GM19238 (cell line): ENCODE data around the gene MIPEP.

Experiments used
- DNase-seq: peaks from one replicate; pipeline ENCODE4 v3.0.0; 2011; ENCODE audit warnings: low spot score; ENCODE audit not compliant: insufficient read length

The MIPEP gene

DNA sequence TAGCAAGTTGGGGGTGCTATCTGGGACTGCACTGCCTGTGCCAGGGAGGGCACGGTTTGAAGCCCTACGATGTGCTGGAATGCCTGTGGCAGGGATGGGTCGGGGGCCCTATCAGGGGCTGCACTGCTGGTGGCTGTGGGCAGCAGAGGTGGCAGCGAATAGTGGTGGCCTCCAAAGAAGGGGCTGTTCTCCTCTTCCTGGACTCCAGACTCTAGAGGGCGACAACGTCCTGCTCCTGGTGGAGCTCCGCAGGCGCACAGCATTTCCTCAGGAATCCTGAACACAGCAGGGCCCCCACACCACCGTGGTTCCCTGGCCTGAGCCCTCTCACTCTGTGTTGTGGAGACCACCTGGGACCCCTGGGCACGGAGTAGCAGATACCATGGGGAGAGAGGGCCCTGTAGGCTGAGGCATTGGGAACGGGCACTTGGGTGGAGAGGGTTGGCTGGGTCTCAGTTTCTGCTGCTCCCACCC, 173.4 kb downstream of the MIPEP start:
- no peak for DNase-seq

- no peak for DNase-seq
Measured at GRCh38 chr13:23715092-23715761, 174.0 kb downstream of the MIPEP start.

DNA sequence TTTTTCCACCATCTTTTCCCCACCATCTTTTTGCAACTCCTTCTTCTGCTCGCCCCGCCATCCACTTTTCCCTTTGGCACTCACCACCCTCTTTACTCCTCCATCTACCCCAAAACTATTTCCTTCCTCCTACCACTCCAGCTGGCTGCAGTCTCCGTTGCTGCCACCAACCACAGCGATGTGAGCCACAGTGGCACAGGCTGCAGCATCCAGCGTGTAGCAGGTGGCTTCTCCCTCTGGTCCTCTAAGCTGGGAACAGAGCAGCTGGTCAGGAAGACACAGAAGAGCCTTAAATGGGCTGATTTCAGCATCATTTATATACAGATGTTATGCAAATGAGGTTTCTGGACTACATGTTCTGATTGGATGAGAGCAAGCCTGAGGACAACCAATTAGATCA, 174.5 kb downstream of the MIPEP start:
- no peak for DNase-seq

- DNase-seq: no peak
Measured at GRCh38 chr13:23711355-23711754, 177.8 kb downstream of the MIPEP start.

- DNase-seq: no peak
Measured at GRCh38 chr13:23710366-23710765, 178.8 kb downstream of the MIPEP start.

DNA sequence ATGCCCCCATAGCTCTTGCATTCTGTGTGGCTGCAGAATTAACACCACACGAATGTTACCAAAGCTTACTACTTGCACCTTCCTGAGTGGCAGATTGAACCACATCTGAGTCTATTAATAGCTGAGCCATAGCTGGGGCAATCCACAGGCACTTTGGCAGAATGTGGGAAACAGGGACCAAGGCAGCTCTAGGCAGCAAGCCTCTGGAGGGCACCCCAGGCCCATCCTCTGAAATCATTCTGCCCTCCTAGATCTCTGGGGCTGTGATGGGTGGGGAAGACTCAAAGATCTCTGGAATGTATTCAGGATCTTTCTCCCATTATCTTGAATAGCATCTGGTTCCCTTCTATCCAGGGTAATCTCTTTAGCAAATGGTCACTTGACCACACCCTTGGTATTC, 179.7 kb downstream of the MIPEP start:
- no peak for DNase-seq

DNA sequence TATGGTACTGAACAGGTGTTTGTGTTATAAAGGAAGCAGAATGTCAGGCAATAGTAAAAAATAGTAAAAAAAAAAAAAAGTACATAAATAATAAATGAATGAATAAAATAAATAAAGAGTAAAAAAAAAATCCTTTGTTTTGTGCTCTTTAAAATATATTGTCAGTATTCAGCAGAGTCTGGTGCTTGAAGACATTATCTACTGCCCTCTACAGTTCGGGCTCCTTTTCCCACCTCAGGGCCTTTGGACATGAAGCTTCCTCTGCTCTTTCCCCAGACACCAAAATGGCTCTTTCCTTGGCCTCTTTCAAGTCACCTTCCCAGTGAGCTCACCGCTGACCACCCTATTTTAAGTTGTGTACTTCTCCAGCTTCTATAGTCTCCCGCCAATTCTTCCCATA, 181.5 kb downstream of the MIPEP start:
- DNase-seq: no peak

GRCh38 chr13:23705583-23705982, 183.6 kb downstream of the MIPEP start:
- no peak for DNase-seq

- DNase-seq: no peak
Measured at GRCh38 chr13:23703246-23703860, 185.8 kb downstream of the MIPEP start.

GRCh38 chr13:23701636-23702035, 187.6 kb downstream of the MIPEP start:
- no peak for DNase-seq

GRCh38 chr13:23701186-23701585, 188.0 kb downstream of the MIPEP start:
- no peak for DNase-seq

DNA sequence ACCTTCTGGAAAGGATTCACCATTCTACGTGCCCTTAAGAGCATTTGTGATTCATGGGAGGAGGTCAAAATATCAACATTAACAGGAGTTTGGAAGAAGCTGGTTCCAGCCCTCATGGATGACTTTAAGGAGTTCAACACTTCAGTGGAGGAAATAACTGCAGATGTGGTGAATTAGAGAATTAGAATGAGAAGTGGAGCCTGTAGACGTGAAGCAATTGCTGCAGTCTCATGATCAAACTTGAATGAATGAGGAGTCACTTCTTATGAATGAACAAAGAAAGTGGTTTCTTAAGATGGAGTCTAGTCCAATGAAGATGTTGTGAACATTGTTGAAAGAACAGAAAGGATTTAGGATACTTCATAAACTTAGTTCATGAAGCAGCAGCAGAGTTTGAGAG, 189.9 kb downstream of the MIPEP start:
- no peak for DNase-seq

DNA sequence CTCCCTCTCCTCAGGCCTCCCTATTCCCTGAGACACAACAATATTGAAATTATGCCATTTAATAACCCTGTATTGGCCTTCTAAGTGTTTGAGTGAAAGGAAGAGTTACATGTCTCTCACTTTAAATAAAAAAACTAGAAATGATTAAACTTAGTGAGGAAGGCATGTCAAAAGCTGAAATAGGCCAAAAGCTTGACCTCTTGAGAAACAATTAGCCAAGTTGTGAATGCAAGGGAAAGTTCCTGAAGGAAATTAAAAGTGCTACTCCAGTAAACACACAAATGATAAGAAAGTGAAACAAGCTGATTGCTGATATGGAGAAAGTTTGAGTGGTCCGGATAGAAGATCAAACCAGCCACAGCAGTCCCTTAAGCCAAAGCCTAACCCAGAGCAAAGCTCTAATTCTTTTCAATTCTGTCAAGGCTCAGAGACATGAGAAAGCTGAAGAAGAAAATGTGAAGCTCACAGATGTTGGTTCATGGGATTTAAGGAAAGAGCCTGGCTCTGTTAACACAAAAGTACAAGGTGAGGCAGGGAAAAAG, 191.4 kb downstream of the MIPEP start:
- no peak for DNase-seq

GRCh38 chr13:23696610-23697009, 192.6 kb downstream of the MIPEP start:
- DNase-seq: no peak

DNA sequence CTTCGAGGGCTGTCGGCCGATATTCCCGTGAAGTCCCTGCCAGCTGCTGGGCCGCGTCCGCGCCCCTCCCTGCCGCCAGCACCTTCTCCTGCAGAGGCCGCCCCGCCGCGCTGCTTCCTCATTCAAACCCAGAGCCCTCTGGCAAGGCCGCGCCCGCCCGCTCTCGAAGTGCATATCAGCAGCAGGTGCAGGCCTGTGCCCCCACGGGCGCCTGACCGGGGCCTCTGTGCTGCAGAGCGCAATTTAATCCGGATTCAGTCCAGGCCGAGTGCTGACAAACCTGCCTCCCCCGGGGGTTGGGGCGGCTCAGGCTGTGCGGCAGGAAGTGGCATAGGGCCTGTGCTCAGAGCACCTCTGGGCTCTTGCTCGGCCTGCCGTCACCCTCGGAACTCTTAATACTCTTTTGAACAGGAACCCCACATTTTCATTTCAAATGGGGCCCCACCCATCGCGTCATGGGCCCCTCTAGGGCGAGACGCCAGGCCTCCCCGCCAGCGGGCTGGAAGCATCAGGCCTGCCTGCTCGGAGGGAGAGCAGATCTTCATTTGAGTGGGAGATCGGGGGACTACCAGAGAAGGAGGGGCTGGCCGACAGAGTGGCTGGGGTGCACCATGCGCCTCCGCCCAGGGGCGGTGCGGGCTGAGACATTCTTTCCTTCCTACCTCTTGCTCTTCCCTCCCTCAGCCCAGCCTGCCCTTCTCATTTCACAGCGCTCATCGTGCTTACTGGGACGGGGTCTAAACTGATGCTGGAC, 193.3 kb downstream of the MIPEP start:
- DNase-seq: peak; percentile 75

GRCh38 chr13:23695196-23695595, 194.0 kb downstream of the MIPEP start:
- no peak for DNase-seq

GRCh38 chr13:23692816-23693215, 196.4 kb downstream of the MIPEP start:
- DNase-seq: no peak

DNA sequence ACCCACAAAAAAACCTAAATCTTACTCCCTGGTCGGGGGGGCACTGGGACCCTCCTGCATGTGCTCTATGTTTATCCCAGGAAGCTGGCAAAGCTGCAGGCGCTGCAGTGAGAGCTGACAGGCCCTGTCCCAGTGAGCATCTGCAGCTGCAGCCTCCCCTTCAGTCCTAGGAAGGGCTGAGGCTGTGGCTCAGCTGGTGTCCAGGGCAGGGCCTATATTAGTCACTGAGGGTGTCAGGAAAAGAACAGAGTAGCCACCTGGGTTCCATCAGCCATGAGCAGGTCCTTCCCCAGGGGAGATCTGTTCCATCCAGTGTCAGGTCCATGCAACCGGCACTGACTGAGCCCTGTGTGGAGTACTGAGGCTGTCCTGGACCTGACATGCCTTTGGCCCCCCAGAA, 198.5 kb downstream of the MIPEP start:
- no peak for DNase-seq

DNA sequence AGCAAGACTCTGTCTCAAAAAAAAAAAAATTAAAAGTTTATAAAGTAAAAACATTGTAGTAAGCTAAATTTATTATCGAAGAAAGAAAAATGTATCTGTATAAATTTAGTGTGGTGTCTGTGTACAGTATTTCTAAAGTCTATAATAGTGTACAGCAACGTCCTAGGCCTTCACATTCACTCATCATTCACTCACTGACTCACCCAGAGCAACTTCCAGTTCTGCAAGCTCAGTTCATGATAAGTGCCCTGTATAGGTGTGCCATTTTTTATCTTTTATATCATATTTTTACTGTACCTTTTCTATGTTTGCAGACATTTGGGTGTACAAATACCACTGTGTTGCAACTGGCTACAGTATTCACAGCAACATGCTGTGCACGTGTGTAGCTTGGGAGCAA, 200.9 kb downstream of the MIPEP start:
- no peak for DNase-seq

- DNase-seq: no peak
Measured at GRCh38 chr13:23687614-23688013, 201.6 kb downstream of the MIPEP start.

DNA sequence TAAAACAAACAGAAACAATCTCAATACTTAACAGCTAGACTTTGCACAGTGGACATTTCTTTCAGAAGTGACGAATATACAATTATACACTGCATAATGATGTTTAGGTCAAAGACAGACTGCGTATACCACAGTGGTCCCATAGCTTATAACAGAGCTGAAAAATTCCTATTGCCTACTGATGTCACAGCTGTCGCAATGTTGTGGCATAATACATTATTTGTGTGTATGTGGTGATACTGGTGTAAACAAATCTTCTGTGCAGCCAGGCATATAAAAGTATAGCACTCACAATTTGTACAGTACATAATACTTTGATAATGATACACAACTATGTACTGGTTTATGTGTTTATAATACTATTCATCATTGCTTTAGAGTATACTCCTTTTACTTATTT, 202.3 kb downstream of the MIPEP start:
- no peak for DNase-seq

GRCh38 chr13:23685416-23685815, 203.8 kb downstream of the MIPEP start:
- no peak for DNase-seq
